ENCODE data around the gene CFAP299. TPM values are rescaled to one million over a fixed set of nuclear protein-coding genes. Genes with fewer than 3 reads are reported as not detected.
A peak's percentile ranks its signal among the peaks of the same experiment; 100 is the strongest.

CFAP299 gene
- total RNA-seq, 1 donor, result 12.7 TPM

GRCh38 chr4:80980239-80980638, 644.7 kb downstream of the CFAP299 start:
- TF ChIP-seq, protein P1, sequence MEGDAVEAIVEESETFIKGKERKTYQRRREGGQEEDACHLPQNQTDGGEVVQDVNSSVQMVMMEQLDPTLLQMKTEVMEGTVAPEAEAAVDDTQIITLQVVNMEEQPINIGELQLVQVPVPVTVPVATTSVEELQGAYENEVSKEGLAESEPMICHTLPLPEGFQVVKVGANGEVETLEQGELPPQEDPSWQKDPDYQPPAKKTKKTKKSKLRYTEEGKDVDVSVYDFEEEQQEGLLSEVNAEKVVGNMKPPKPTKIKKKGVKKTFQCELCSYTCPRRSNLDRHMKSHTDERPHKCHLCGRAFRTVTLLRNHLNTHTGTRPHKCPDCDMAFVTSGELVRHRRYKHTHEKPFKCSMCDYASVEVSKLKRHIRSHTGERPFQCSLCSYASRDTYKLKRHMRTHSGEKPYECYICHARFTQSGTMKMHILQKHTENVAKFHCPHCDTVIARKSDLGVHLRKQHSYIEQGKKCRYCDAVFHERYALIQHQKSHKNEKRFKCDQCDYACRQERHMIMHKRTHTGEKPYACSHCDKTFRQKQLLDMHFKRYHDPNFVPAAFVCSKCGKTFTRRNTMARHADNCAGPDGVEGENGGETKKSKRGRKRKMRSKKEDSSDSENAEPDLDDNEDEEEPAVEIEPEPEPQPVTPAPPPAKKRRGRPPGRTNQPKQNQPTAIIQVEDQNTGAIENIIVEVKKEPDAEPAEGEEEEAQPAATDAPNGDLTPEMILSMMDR (IDR thresholded peaks at IDR 0.05; ENCODE audit: insufficient read depth, low read length), result no peak
- DNase-seq (ENCODE audit: low read depth), result no peak
- H3K4me3 ChIP-seq (ENCODE audit: low read depth, low read length), result no peak overlapping the region

GRCh38 chr4:80986011-80986410, 650.5 kb downstream of the CFAP299 start:
- no peak overlapping the region for H3K4me3 ChIP-seq (ENCODE audit: low read depth, low read length)
- DNase-seq (ENCODE audit: low read depth), result no peak
- TF ChIP-seq, protein P1 (IDR thresholded peaks at IDR 0.05; ENCODE audit: insufficient read depth, low read length), result no peak

DNA sequence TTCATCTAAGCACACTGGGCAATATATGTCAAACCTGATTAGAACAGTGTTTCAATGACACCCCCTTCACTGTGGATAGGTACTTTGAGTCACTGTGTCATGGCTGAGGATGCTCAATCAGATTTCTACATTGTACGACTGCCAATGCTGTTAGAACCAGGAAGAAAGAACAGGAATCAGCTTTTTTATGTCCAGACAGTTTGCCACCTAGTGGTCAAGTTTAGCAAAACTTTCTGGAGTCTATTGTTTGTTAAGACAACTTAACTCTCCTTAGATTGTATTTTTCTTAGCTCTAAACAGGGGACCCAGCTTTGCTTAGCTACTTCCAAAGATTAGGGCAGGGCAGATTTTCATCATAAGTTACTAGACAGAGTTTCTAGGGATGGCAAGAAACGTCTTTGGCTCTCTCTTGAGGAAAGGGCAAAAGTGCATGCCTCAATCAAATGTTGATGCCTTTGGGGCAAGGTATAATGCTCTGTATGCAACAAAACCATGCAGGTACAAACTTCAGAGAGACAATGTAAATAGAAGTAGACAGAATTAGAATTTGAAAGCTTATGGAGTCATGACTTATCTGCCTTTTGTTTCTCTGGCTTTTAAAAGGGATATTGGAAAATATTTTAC, 654.5 kb downstream of the CFAP299 start:
- no peak overlapping the region for H3K4me3 ChIP-seq (ENCODE audit: low read depth, low read length)
- DNase-seq (ENCODE audit: low read depth), result peak; percentile 84
- TF ChIP-seq, protein P1 (IDR thresholded peaks at IDR 0.05; ENCODE audit: insufficient read depth, low read length), result peak; percentile 70

GRCh38 chr4:80990851-80991250, 655.3 kb downstream of the CFAP299 start:
- no peak for DNase-seq (ENCODE audit: low read depth)
- H3K4me3 ChIP-seq (ENCODE audit: low read depth, low read length), result no peak overlapping the region

DNA sequence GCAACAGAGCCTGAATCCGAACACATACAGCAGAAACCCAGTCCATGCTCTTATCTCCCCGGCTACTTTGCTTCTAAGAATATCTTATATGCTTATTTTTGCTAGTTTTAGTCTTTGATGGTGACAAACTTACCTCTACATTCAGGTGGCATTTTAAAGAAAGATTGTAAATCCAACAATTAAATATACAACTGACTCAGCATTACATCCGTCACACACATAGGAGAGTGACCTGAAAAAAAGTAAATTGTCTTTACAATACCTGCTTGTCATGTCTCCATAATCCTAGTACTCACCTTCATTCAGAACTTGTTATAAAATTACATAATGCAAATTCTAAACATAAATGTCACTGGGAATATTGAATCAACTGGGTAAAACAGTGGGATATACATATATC, 664.4 kb downstream of the CFAP299 start:
- TF ChIP-seq, protein P1 (IDR thresholded peaks at IDR 0.05; ENCODE audit: insufficient read depth, low read length), result no peak
- no peak for DNase-seq (ENCODE audit: low read depth)
- no peak overlapping the region for H3K4me3 ChIP-seq (ENCODE audit: low read depth, low read length)

More at GRCh38 chr4:80990851-80991250, 655.3 kb downstream of the CFAP299 start:
- TF ChIP-seq, protein P1 (IDR thresholded peaks at IDR 0.05; ENCODE audit: insufficient read depth, low read length), result no peak

GRCh38 chr4:81003597-81004111, 668.1 kb downstream of the CFAP299 start:
- no peak overlapping the region for H3K4me3 ChIP-seq (ENCODE audit: low read depth, low read length)
- TF ChIP-seq, protein P1 (IDR thresholded peaks at IDR 0.05; ENCODE audit: insufficient read depth, low read length), result no peak
- no peak for DNase-seq (ENCODE audit: low read depth)

DNA sequence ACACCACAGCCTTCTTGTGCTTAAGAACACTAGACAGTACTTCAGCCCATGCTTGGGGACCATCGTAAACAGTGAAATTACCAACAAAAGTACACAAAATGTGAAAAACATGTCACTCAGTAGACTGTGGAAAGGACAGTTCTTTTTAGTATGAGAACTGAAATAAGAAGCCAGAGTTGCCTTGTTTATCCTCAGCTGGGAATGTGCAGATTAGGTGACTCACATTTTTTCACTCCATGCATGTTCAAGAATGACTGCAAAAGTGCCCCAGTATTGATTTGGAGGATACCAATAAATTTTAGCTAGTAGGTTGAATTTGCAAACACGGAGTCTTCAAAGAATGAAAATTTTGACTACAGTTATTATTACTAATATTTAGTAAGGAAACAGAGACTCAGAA, 671.9 kb downstream of the CFAP299 start:
- TF ChIP-seq, protein P1 (IDR thresholded peaks at IDR 0.05; ENCODE audit: insufficient read depth, low read length), result no peak
- DNase-seq (ENCODE audit: low read depth), result no peak
- H3K4me3 ChIP-seq (ENCODE audit: low read depth, low read length), result no peak overlapping the region
